Measurements from ENCODE around the gene LAMA3. TPM values are rescaled to one million over a fixed set of nuclear protein-coding genes. Genes with fewer than 3 reads are reported as not detected.

Gene LAMA3
- polyA plus RNA-seq, 1 of the 3 experiments (the other 2 are of a cell fraction) = 3.5 TPM

DNA sequence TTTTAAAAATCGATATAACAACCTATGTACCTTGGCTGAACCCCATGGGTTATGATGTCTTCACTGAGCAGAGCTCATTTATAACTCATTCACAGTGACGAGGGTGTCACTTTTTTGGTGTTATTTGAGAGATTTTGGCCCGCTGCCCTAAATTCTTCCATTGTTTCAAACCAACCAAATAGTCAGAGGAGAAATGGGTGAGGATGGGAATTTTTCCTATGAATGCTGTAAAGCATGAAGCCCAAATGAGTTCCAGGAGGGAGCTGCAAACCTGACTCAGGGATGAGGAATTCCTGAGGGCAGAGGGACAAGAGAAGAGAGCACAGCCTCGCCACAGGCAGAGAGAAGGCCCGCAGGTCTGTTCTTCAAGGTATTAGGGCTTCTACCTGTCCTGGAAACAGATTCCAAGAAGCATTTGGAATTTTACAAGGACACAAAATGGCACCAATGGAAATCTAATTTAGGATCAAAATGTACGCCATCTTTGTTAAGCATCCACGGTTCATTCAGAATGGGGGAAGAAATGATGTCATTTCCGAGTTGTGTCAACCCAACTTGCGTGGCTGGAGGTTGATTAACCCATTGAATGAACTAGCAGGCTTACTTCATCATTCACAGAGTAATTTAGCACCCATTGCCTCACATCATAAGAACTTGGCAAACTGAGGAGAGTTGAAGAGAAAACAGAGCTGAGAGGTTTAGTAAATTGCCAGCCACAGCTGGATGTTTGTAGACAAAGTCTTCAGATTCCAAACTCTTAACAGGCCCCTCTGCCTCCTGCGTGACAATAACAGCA lies 133.5 kb downstream of the LAMA3 start (continued):
- TF ChIP-seq SMC3 (IDR thresholded peaks at IDR 0.05; ENCODE audit: low read depth, low read length) = no peak
- TF ChIP-seq TCF12 (IDR thresholded peaks at IDR 0.05) = peak; percentile 67
- no peak for TF ChIP-seq FOXJ3 (CRISPR knock-in tag; IDR thresholded peaks at IDR 0.05)
- TF ChIP-seq, protein P1, sequence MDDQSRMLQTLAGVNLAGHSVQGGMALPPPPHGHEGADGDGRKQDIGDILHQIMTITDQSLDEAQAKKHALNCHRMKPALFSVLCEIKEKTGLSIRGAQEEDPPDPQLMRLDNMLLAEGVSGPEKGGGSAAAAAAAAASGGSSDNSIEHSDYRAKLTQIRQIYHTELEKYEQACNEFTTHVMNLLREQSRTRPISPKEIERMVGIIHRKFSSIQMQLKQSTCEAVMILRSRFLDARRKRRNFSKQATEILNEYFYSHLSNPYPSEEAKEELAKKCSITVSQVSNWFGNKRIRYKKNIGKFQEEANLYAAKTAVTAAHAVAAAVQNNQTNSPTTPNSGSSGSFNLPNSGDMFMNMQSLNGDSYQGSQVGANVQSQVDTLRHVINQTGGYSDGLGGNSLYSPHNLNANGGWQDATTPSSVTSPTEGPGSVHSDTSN (IDR thresholded peaks at IDR 0.05) = peak; percentile 48; the same call in 1 of the 2 replicates
- TF ChIP-seq RCOR1 (IDR thresholded peaks at IDR 0.05; ENCODE audit: low read length) = no peak
- peak in 1 of 2 experiments; percentile 27; a peak in 1 of 4 replicates for TF ChIP-seq EP300 (IDR thresholded peaks at IDR 0.05; ENCODE audit: borderline replicate concordance in 1 of 2, low read depth in 1 of 2, low read length in 1 of 2)
- TF ChIP-seq, protein P2, sequence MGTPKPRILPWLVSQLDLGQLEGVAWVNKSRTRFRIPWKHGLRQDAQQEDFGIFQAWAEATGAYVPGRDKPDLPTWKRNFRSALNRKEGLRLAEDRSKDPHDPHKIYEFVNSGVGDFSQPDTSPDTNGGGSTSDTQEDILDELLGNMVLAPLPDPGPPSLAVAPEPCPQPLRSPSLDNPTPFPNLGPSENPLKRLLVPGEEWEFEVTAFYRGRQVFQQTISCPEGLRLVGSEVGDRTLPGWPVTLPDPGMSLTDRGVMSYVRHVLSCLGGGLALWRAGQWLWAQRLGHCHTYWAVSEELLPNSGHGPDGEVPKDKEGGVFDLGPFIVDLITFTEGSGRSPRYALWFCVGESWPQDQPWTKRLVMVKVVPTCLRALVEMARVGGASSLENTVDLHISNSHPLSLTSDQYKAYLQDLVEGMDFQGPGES (IDR thresholded peaks at IDR 0.05; ENCODE audit: low read depth, low read length) = no peak
- TF ChIP-seq NFIC (IDR thresholded peaks at IDR 0.05; ENCODE audit: borderline replicate concordance) = peak; percentile 61
- no peak for TF ChIP-seq MEF2A (IDR thresholded peaks at IDR 0.05; ENCODE audit: borderline replicate concordance, low read depth)

DNA sequence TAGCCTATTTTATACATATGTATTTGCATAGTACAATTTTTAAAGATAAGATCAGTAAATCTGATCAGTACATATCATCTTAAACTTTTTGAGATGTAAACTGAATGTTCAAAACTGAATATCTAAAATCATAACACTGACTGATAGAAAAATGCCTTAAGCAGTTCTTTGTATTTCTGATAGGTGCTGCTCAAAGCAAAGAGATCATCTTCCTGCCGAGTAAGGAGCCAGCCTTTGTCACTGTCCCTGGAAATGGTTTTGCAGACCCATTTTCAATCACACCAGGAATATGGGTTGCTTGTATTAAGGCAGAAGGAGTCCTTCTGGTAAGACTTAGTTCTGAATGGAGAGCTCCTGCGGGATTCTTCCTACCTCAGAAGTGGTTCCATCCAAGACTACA lies 135.0 kb downstream of the LAMA3 start:
- H3K36me3 ChIP-seq (replicated peaks in 1 of 2; ENCODE audit: control insufficient read depth in 1 of 2, insufficient read depth in 2 of 2, low read length in 1 of 2) = no peaks in the 10 kb centered on the region
- no peak for DNase-seq
- no peak overlapping the region for H3K9ac ChIP-seq
- 93% methylated on average over 2 of the region's 2 CpGs for WGBS (ENCODE audit: low lambda C conversion rate)
- H2AFZ ChIP-seq (ENCODE audit: low read depth) = no peak overlapping the region
- no peak overlapping the region for H3K27ac ChIP-seq (ENCODE audit: low read depth in 2 of 2, low read length in 1 of 2)
- H3K4me3 ChIP-seq (ENCODE audit: low read depth in 2 of 2, low read length in 1 of 2) = no peak overlapping the region
- peaks cover 0 to 13% of the 10 kb centered on the region in 2 experiments; a peak in 3 of 4 replicates for H3K4me1 ChIP-seq (ENCODE audit: control insufficient read depth in 1 of 2, insufficient read depth in 2 of 2, low read depth in 1 of 2, low read length in 1 of 2)
- POLR2A ChIA-PET = no interaction called here
- H3K9me3 ChIP-seq = no peaks in the 10 kb centered on the region
- no peaks in the 10 kb centered on the region for H3K9me2 ChIP-seq
- H3K27me3 ChIP-seq (ENCODE audit: insufficient read depth) = no peaks in the 10 kb centered on the region
- TF ChIP-seq SIN3A (IDR thresholded peaks at IDR 0.05; ENCODE audit: borderline replicate concordance, low read depth, low read length) (no peak), SMC3 (IDR thresholded peaks at IDR 0.05; ENCODE audit: low read depth, low read length) (no peak), NFIC (IDR thresholded peaks at IDR 0.05; ENCODE audit: borderline replicate concordance) (no peak), RAD21 (IDR thresholded peaks at IDR 0.05; ENCODE audit: low read length) (0 out of 2 replicates have a peak, but pooled peaks have one; percentile 35), TEAD4 (IDR thresholded peaks at IDR 0.05; ENCODE audit: borderline replicate concordance, insufficient read depth) (no peak)
- TF ChIP-seq, protein P3, sequence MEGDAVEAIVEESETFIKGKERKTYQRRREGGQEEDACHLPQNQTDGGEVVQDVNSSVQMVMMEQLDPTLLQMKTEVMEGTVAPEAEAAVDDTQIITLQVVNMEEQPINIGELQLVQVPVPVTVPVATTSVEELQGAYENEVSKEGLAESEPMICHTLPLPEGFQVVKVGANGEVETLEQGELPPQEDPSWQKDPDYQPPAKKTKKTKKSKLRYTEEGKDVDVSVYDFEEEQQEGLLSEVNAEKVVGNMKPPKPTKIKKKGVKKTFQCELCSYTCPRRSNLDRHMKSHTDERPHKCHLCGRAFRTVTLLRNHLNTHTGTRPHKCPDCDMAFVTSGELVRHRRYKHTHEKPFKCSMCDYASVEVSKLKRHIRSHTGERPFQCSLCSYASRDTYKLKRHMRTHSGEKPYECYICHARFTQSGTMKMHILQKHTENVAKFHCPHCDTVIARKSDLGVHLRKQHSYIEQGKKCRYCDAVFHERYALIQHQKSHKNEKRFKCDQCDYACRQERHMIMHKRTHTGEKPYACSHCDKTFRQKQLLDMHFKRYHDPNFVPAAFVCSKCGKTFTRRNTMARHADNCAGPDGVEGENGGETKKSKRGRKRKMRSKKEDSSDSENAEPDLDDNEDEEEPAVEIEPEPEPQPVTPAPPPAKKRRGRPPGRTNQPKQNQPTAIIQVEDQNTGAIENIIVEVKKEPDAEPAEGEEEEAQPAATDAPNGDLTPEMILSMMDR (IDR thresholded peaks at IDR 0.05) = peak; percentile 39
- no peaks in the 10 kb centered on the region for H4K20me1 ChIP-seq (ENCODE audit: insufficient read depth)
- no peaks in the 10 kb centered on the region for H3K79me2 ChIP-seq (ENCODE audit: insufficient read depth)
- CTCF ChIA-PET = interaction anchor here (1.4 kb wide), 1 partner anchor 308 kb away, joined by 4 read pairs; no protein-coding TSS in a partner anchor
- peaks cover 10% of the 10 kb centered on the region for H3F3A ChIP-seq (replicated peaks; ENCODE audit: insufficient read depth)
- H3K4me2 ChIP-seq = no peak overlapping the region

All from SK-N-SH (cell line).